ENCODE measurements around the gene GALNT1. TPM values are rescaled to one million over a fixed set of nuclear protein-coding genes. Genes with fewer than 3 reads are reported as not detected.

The GALNT1 gene
- total RNA-seq, 1 donor from 2014 or later: 77.4 TPM

DNA sequence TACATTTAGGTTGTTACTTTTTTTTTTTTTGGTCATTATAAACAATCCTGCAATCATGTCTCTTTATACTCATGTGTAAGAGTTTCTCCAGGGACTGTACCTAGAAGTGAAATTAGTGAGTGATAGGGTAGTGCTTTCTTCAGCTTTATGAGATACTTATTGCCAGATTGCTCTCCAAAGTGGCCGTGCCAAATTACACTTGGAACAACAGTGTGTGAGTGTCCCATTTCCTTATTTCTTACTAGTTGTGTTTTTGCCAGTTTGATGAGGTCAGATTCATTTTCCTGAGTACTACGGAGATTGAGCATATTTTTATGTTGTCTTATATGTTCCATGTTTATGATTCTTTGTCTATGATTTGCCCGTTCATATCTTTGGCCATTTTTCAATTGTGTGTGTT, 39.2 kb downstream of the GALNT1 start:
- H3K4me3 ChIP-seq (ENCODE audit: low read depth, low read length): no peak overlapping the region
- DNase-seq (ENCODE audit: low read depth): no peak
- TF ChIP-seq, protein P1, sequence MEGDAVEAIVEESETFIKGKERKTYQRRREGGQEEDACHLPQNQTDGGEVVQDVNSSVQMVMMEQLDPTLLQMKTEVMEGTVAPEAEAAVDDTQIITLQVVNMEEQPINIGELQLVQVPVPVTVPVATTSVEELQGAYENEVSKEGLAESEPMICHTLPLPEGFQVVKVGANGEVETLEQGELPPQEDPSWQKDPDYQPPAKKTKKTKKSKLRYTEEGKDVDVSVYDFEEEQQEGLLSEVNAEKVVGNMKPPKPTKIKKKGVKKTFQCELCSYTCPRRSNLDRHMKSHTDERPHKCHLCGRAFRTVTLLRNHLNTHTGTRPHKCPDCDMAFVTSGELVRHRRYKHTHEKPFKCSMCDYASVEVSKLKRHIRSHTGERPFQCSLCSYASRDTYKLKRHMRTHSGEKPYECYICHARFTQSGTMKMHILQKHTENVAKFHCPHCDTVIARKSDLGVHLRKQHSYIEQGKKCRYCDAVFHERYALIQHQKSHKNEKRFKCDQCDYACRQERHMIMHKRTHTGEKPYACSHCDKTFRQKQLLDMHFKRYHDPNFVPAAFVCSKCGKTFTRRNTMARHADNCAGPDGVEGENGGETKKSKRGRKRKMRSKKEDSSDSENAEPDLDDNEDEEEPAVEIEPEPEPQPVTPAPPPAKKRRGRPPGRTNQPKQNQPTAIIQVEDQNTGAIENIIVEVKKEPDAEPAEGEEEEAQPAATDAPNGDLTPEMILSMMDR (IDR thresholded peaks at IDR 0.05; ENCODE audit: insufficient read depth, low read length, severe bottlenecking): no peak
- no peak for FAIRE-seq
- H3K36me3 ChIP-seq (ENCODE audit: control insufficient read depth, insufficient read depth, low read length): no peaks in the 10 kb centered on the region
- H3K27me3 ChIP-seq (ENCODE audit: control insufficient read depth, insufficient read depth, low read length): no peaks in the 10 kb centered on the region

DNA sequence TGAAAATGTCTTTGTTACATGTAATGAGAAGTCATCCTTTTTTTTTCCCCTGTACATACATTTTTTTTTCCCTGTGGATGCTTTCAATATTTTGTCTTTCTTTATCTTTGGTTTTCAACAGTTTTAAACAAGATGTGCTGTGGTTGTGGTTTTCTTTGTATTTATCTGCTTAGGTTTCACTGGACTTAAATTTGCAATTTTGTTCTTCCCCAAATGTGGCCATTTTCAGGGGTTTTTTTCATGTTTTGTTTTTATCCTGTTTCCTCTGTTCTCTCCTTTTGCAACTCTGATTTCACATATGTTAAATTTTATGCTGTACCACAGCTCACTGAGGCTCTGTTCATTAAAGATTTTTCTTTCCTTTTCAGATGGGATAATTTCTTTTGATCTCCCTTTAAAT, 41.7 kb downstream of the GALNT1 start:
- FAIRE-seq: no peak
- no peak for DNase-seq (ENCODE audit: low read depth)
- Histone ChIP-seq H3K27me3 (ENCODE audit: control insufficient read depth, insufficient read depth, low read length) (no peaks in the 10 kb centered on the region), H3K4me3 (ENCODE audit: low read depth, low read length) (no peak overlapping the region), H3K36me3 (ENCODE audit: control insufficient read depth, insufficient read depth, low read length) (no peaks in the 10 kb centered on the region)
- TF ChIP-seq, protein P1 (IDR thresholded peaks at IDR 0.05; ENCODE audit: insufficient read depth, low read length, severe bottlenecking): no peak

DNA sequence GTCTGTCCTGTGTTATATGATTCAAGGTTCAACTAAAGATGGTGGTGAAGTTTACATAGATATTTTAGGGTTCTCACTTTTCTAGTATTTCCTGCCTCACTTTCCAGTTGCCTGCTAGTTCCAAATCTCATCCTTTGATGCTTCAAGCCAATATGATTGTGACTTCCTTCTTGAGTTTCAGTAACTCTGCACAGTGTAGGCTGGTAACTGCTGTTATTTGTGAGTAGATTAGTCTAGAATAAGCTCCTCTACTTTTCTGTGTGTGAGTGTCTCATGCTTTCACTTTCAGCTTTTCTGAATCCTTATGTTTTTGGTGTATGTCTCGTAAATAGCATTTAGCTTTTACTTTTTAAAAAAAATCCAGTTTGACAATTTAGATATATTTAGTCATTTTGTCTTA, 42.6 kb downstream of the GALNT1 start:
- H3K4me3 ChIP-seq (ENCODE audit: low read depth, low read length): no peak overlapping the region
- DNase-seq (ENCODE audit: low read depth) (no peak), FAIRE-seq (no peak)
- H3K36me3 ChIP-seq (ENCODE audit: control insufficient read depth, insufficient read depth, low read length): no peaks in the 10 kb centered on the region
- H3K27me3 ChIP-seq (ENCODE audit: control insufficient read depth, insufficient read depth, low read length): no peaks in the 10 kb centered on the region
- TF ChIP-seq, protein P1 (IDR thresholded peaks at IDR 0.05; ENCODE audit: insufficient read depth, low read length, severe bottlenecking): no peak

DNA sequence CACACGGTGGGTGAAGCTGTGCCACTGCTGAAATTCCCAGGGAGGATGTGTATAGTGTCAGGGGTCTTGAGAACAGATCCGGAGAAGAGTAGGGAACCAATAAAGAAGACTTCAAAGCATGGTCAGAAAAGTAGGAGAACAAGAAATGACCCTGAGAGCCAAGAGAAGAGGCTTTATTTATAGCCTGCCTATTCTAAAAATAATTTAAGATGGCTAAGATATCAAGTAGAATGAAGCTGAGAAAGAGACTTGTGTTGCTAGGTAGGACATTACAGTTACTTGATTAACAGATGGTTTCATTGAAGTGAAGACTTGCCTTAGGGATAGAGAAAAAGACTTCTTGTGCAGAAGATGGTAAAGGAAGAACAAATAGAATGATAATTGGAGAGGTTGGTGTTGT, 43.7 kb downstream of the GALNT1 start:
- FAIRE-seq (no peak), DNase-seq (ENCODE audit: low read depth) (no peak)
- TF ChIP-seq, protein P1 (IDR thresholded peaks at IDR 0.05; ENCODE audit: insufficient read depth, low read length, severe bottlenecking): no peak
- H3K36me3 ChIP-seq (ENCODE audit: control insufficient read depth, insufficient read depth, low read length): no peaks in the 10 kb centered on the region
- H3K4me3 ChIP-seq (ENCODE audit: low read depth, low read length): no peak overlapping the region
- H3K27me3 ChIP-seq (ENCODE audit: control insufficient read depth, insufficient read depth, low read length): no peaks in the 10 kb centered on the region

DNA sequence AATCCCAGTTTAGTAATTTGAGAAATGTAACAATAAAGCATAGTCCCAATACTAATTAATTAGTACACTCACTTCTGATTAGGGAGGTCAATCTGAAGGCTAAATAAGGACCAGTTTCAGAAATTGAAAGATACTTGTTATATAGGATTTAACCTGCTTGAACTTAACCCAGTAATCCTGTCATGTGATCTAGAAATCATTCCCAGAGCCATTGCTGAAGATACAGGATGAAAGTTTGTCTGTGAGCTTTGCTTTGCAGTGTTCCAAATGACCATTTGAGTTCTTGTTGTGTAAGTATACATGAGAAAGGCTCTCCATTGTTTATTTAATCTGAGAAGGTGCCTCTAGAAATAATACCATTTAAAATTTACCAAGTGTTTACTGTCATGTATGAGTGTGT, 52.2 kb downstream of the GALNT1 start:
- Histone ChIP-seq H3K4me3 (ENCODE audit: low read depth, low read length) (no peak overlapping the region), H3K27me3 (ENCODE audit: control insufficient read depth, insufficient read depth, low read length) (no peaks in the 10 kb centered on the region), H3K36me3 (ENCODE audit: control insufficient read depth, insufficient read depth, low read length) (no peaks in the 10 kb centered on the region)
- TF ChIP-seq, protein P1 (IDR thresholded peaks at IDR 0.05; ENCODE audit: insufficient read depth, low read length, severe bottlenecking): no peak
- no peak for DNase-seq (ENCODE audit: low read depth)
- no peak for FAIRE-seq

DNA sequence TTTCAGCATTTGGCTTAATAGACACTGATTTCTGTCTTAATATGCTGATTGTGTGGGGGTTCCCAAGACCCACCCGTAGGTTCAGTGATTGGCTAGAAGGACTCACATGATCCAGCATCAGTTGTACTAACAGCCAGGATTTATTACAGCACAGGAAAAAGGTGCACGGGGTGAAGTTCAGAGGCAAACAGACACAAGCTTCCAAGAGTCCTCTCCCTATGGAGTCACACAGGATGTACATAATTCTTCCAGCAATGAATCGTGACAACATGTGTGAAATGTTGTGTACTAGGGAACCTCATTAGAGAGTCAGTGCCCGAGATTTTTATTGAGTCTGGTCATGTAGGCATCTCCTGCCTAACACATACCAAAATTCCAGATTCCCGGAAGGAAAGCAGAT, 52.8 kb downstream of the GALNT1 start:
- DNase-seq (ENCODE audit: low read depth) (no peak), FAIRE-seq (no peak)
- H3K36me3 ChIP-seq (ENCODE audit: control insufficient read depth, insufficient read depth, low read length): no peaks in the 10 kb centered on the region

More for the DNA sequence above, 52.8 kb downstream of the GALNT1 start:
- no peak overlapping the region for H3K4me3 ChIP-seq (ENCODE audit: low read depth, low read length)
- no peaks in the 10 kb centered on the region for H3K27me3 ChIP-seq (ENCODE audit: control insufficient read depth, insufficient read depth, low read length)
- TF ChIP-seq, protein P1 (IDR thresholded peaks at IDR 0.05; ENCODE audit: insufficient read depth, low read length, severe bottlenecking): no peak
